Ovary (tissue), 9 donors: Measurements from ENCODE around the gene B9D1. TPM values are rescaled to one million over a fixed set of nuclear protein-coding genes. Genes with fewer than 3 reads are reported as not detected.
A peak's percentile ranks its signal among the peaks of the same experiment; 100 is the strongest.

ENCODE experiments used
- DNase-seq, 5 donors: peaks; one replicate each; pipeline ENCODE4 v3.0.0-alpha.2; 2019 to 2020
- H3K27ac ChIP-seq, 2 donors: fragments of 200-600 bp; one replicate each; pipeline versions ENCODE4 v1.5.1 to v1.8.0; 2019 to 2022
- H3K27me3 ChIP-seq: fragments of 200-600 bp; one replicate; pipeline ENCODE4 v1.8.0; 2022
- H3K36me3 ChIP-seq: fragments of 200-600 bp; sonication (generic); one replicate; pipeline ENCODE4 v1.5.1; 2019
- H3K4me1 ChIP-seq: one replicate; pipeline ENCODE4 v1.8.1; 2013; ENCODE audit warnings: mild to moderate bottlenecking, moderate library complexity; ENCODE audit not compliant: insufficient read depth
- H3K4me3 ChIP-seq: fragments of 200-600 bp; sonication (generic); one replicate; pipeline ENCODE4 v1.5.1; 2017
- H3K9me3 ChIP-seq, 2 donors: fragments of 200-600 bp in 1 of 2; sonication (generic) in 1 of 2; one replicate each; pipeline versions ENCODE4 v1.5.1 to v1.8.1; 2013 to 2019; ENCODE audit warnings: mild to moderate bottlenecking in 1 of 2, moderate library complexity in 1 of 2
- EP300 ChIP-seq: sonication (generic); formaldehyde crosslinking; IDR thresholded peaks from one replicate; pipeline ENCODE4 v1.6.1; 2017; ENCODE audit warnings: antibody characterized with exemption
- POLR2A ChIP-seq: fragments of 450-650 bp; IDR thresholded peaks from one replicate; pipeline ENCODE4 v1.6.1; 2017; ENCODE audit warnings: antibody characterized with exemption, mild to moderate bottlenecking, moderate library complexity
- WGBS, 3 donors: extraction: QIAGEN DNeasy Blood & Tissue Kit in 1 of 3; methylation state at CpG; one replicate each; pipeline versions ENCODE4 v1.1.5 to v1.1.7; 2013 to 2017; 5-methylcytosine and 5-hydroxymethylcytosine counted together
- intact Hi-C, 4 donors: fragments of 100-400 bp; cut with DNase I; formaldehyde crosslinking; loops; one replicate each; pipeline versions ENCODE4 v1.11.0 to v1.15.1; 2022 to 2023
- polyA plus RNA-seq, 2 donors: library from polyadenylated mRNA; stranded (reverse); fragments of 200-250 nt in 1 of 2; fragments of 350-450 nt in 1 of 2; fragmentation: Illumina TruSeq in 1 of 2; extraction: RNeasy Lipid Tissue Mini Kit (QIAGEN cat#74804) in 1 of 2; gene quantifications; one replicate each; pipeline ENCODE4 v1.2.3, GENCODE V29; 2013 to 2014
- total RNA-seq, 7 donors: library from RNA; depleted of rRNA in 2 of 7; stranded (reverse); fragments of >200 nt in 2 of 7; fragmentation: NEBNext Ultra II Directional in 3 of 7; extraction: Animal tissue kit (Norgen Biotek cat#: 25700) in 3 of 7; gene quantifications; one replicate each; pipeline versions ENCODE4 v1.1.0 to v1.2.4, GENCODE V29; 2016 to 2023
- TF ChIP-seq, protein P1 (sequence below), 3 donors: fragments of 450-650 bp in 2 of 3; fragments of 200-600 bp in 1 of 3; IDR thresholded peaks; one replicate each; pipeline versions ENCODE4 v1.5.1 to v1.8.0; 2016 to 2022; ENCODE audit warnings: antibody characterized with exemption in 3 of 3, mild to moderate bottlenecking in 1 of 3
- donor health status: DM: no; HTN: no; CAD: no; lungs with moderate emphysema.
- donor health status: DM: no; HTN: no; CAD: no.
- donor health status: Bipolar disorder and iron deficiency.
- donor health status: DM: yes; HTN: yes; CAD: no.
- donor health status: DM: no; HTN: no; CAD: no.
- donor health status: DM: yes; HTN: yes; CAD: no.

Gene B9D1
- total and polyA plus RNA-seq, 9 donors = 11.9 to 60.5 (median 22.2) TPM

DNA sequence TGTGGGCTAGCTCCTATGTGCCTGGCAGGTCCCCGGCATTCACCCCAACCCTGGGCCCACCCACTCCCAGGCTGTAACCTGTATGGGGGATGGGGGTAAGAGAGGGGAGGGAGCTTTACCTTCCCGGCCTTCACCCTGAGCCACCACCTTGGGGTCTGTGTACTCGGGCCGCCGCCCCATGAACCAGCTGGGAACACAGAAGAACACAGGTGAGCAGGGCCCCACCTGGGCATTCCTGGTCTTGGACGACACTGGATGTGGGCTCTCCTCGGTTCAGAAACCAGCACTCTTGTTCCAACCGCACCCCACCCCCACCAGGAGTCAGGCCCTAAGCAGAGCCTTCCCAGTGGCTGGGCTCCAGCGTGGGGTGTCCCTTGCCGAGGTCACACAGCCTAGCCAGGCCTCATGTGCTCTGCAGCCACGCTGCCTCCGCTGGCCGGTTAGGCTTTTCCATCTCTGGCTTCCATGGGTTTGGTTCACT lies 18.8 kb downstream of the B9D1 start:
- peak in 2 of 5 donors; percentile 32 to 53 for DNase-seq
- TF ChIP-seq POLR2A (no peak), EP300 (no peak)
- TF ChIP-seq, protein P1, sequence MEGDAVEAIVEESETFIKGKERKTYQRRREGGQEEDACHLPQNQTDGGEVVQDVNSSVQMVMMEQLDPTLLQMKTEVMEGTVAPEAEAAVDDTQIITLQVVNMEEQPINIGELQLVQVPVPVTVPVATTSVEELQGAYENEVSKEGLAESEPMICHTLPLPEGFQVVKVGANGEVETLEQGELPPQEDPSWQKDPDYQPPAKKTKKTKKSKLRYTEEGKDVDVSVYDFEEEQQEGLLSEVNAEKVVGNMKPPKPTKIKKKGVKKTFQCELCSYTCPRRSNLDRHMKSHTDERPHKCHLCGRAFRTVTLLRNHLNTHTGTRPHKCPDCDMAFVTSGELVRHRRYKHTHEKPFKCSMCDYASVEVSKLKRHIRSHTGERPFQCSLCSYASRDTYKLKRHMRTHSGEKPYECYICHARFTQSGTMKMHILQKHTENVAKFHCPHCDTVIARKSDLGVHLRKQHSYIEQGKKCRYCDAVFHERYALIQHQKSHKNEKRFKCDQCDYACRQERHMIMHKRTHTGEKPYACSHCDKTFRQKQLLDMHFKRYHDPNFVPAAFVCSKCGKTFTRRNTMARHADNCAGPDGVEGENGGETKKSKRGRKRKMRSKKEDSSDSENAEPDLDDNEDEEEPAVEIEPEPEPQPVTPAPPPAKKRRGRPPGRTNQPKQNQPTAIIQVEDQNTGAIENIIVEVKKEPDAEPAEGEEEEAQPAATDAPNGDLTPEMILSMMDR (IDR thresholded peaks at IDR 0.05) = no peak

DNA sequence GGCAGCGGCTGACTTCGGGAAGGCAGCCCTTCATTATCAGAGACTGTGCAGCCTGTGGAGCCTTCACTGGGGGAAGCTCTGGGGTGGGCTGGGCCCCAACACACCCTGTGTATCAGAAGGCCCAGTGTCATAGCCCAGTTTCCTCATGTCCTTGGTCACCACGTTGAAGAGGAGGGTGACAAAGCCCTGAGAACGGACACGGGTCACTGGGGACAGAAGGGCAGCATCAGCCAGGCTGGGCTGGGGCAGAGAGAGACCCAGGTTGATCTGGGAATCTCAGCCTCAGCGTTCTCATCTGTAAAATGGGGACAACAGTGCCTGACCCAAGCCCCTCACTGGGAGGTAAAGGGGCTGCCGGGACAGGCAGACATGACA lies 19.3 kb downstream of the B9D1 start:
- 83 to 89% (median 87%) methylated on average over 7 of the region's 7 CpGs for WGBS, 3 donors
- TF ChIP-seq EP300 (no peak), POLR2A (no peak)
- TF ChIP-seq, protein P1 (IDR thresholded peaks at IDR 0.05) = no peak
- Histone ChIP-seq H3K4me1 (peaks cover 14% of the 10 kb centered on the region), H3K9me3 (no peaks in the 10 kb centered on the region), H3K27me3 (no peaks in the 10 kb centered on the region), H3K4me3 (no peak overlapping the region), H3K36me3 (no peaks in the 10 kb centered on the region), H3K27ac (no peak overlapping the region)
- intact Hi-C loops = no loop called here
- DNase-seq = peak in 1 of 5 donors; percentile 13

More for the DNA sequence above, 18.8 kb downstream of the B9D1 start:
- peaks cover 14% of the 10 kb centered on the region for H3K4me1 ChIP-seq
- H3K9me3 ChIP-seq = no peaks in the 10 kb centered on the region
- intact Hi-C loops = no loop called here
- WGBS, 3 donors = 78 to 82% (median 80%) methylated on average over 13 of the region's 13 CpGs
- no peaks in the 10 kb centered on the region for H3K27me3 ChIP-seq
- no peak overlapping the region for H3K4me3 ChIP-seq
- H3K36me3 ChIP-seq = no peaks in the 10 kb centered on the region
- no peak overlapping the region for H3K27ac ChIP-seq

DNA sequence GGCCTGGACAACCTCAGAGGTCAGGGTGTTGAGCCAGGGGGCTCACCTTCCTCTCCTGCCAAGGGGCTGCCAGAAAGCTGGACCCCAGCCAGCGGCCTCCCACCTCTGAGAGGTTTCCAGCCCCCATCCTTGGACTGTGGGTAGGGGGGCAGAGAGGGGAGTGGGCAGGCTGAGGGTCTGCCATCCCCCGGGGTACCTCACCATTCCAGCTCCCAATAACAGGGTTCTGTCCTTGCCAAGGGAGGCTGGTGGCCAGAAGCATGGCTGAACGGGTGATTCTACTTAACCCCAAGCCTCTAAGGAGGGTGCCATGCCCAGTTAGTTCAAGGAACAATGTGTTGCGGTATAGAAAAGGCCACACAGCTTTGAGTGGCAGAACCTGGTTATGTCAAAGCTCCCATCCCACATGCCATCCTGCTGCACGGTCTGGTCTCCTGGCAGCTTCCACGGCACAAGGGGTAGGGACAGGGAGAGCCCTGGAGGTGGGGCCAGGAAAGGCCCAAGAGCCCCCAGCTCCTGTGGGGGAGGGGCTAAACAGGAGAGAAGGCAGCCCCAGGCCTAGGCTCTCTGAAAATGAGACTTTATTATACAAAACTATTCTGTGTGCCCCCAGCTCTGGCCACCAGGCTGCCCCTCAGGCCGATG lies 19.8 kb downstream of the B9D1 start:
- intact Hi-C loops = no loop called here
- 64 to 73% (median 69%) methylated on average over 6 to 7 of the region's 7 CpGs for WGBS, 3 donors
- Histone ChIP-seq H3K27ac (peak overlapping the region; percentile 26 to 51), H3K36me3 (no peaks in the 10 kb centered on the region), H3K9me3 (no peaks in the 10 kb centered on the region), H3K4me3 (no peak overlapping the region), H3K4me1 (peaks cover 14% of the 10 kb centered on the region), H3K27me3 (no peaks in the 10 kb centered on the region)
- TF ChIP-seq POLR2A (no peak), EP300 (no peak)
- TF ChIP-seq, protein P1 (IDR thresholded peaks at IDR 0.05) = no peak
- DNase-seq = peak in 2 of 5 donors; percentile 39 to 58

DNA sequence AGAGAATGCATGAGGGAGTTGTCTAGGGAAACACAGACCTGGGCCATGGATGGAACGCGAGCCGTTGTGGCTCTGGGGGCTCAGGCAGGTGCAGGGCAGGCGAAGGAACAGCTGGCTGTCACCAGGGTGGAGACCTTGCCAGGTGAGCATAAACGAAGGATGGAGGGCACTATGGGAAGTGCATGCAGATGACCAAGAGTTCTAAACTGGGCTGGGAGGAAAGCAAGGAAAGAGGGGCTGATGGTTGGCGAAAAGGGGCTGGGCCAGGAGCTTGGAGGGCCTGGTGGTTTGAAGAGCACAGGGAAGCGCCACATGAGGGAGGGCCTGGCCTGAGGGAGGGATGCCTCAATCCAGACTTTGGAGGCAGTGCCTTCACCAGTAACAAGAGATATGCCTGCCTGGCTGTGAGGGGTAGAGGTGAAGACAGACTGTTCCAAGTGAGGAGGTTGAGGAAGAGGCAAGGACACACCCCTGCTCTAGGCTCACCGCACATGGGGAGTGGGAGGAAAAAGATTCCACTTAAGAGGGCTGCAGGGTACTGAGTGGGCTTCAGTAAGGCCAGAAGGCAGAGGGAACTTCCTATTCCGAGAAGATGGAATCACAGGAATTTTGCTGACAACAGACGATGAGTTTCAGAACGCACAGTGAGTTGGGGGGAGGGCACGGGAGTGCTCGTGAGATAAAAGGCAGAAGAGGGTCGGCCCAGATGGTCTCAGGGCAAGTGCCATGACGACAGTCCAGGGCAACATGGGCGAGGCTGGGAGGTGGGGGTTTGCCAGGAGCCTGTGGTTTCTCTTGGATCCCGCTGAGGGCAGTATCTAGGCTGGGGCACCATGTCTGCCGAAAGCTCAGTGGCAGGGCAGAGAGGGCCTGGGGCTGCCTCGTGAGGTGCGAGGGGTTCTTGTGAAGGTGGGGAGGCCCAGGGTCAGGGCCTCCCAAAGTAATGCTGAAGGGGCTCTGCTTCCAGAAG lies 20.6 kb downstream of the B9D1 start:
- H3K27me3 ChIP-seq = no peaks in the 10 kb centered on the region
- peak in 2 of 5 donors; percentile 42 to 71 for DNase-seq
- 37 to 42% (median 38%) methylated on average over 18 to 20 of the region's 20 CpGs for WGBS, 3 donors
- H3K36me3 ChIP-seq = no peaks in the 10 kb centered on the region
- intact Hi-C loops = no loop called here
- no peak for TF ChIP-seq POLR2A
- no peak for TF ChIP-seq EP300
- TF ChIP-seq, protein P1 (IDR thresholded peaks at IDR 0.05) = no peak
- no peaks in the 10 kb centered on the region for H3K9me3 ChIP-seq
- peaks cover 14% of the 10 kb centered on the region for H3K4me1 ChIP-seq
- H3K27ac ChIP-seq = peak overlapping the region; percentile 26 to 51
- H3K4me3 ChIP-seq = no peak overlapping the region
